HCT116 (cell line): ENCODE data around the gene LRRTM4. TPM values are rescaled to one million over a fixed set of nuclear protein-coding genes. Genes with fewer than 3 reads are reported as not detected.
"Not testable (repeated sequence)": the region's sequence is repeated elsewhere in the genome, so short reads cannot be mapped to it uniquely, and the experiment has no call there.

Source experiments
- ATAC-seq: fragments of 200-7000 bp; cut with Tn5 transposase; 2 replicates; pipeline ENCODE4 v1.9.1; 2020; ENCODE audit warnings: mild to moderate bottlenecking, moderate library complexity
- BruUV-seq: library from RNA; stranded (reverse); fragments of 400-500 nt; replicated peaks from 2 replicates; lab custom pipeline; 2021; lab: Mats Ljungman, UMichigan
- CTCF ChIA-PET: fragments of 300-600 bp; sonication (Branson Sonifier 250); formaldehyde crosslinking; loops from one replicate; lab custom pipeline; 2021; ENCODE audit warnings: antibody characterized with exemption; lab: Charles Lee
- POLR2A ChIA-PET: fragments of 300-600, 350-600 bp; sonication (Branson Sonifier 250); formaldehyde crosslinking; loops from one replicate; lab custom pipeline; 2021; ENCODE audit warnings: antibody characterized with exemption; lab: Charles Lee
- RAD21 ChIA-PET, 2 experiments: fragments of 300-600 bp; sonication (Branson Sonifier 250); formaldehyde crosslinking; loops; one replicate each; lab custom pipeline; 2023; ENCODE audit warnings: low total read pairs in 2 of 2; ENCODE audit not compliant: uncharacterized antibody in 2 of 2, unreplicated experiment in 2 of 2, low non-redundant PET in 1 of 2; lab: Charles Lee
- DNase-seq: peaks from one replicate; pipeline ENCODE4 v3.0.0-alpha.2; 2010; ENCODE audit warnings: low read depth, low spot score
- H2AFZ ChIP-seq: fragments of 200-600 bp; shearing (Covaris generic), sonication (generic); 2 replicates; pipeline ENCODE4 v1.6.1; 2017; ENCODE audit warnings: low read depth, mixed run types, mixed read lengths, antibody characterized with exemption, low read length; ENCODE audit not compliant: poor library complexity, severe bottlenecking
- H3K27ac ChIP-seq: 2 replicates; pipeline ENCODE4 v1.5.1; 2012; ENCODE audit warnings: low read depth, low read length
- H3K27me3 ChIP-seq: fragments of 200-600 bp; sonication (generic); 2 replicates; pipeline ENCODE4 v1.6.1; 2016; ENCODE audit warnings: mixed run types, low read length, mixed read lengths; ENCODE audit not compliant: insufficient read depth
- H3K36me3 ChIP-seq, 2 experiments: fragments of 200-500 bp in 1 of 2; fragments of 200-600 bp in 1 of 2; sonication (Bioruptor generic) in 1 of 2; sonication (generic) in 1 of 2; 2 replicates each; pipeline versions ENCODE4 v1.5.1 to v1.6.1; 2014 to 2016; ENCODE audit warnings: low read length in 2 of 2, inconsistent platforms in 1 of 2, mixed read lengths in 1 of 2, mixed run types in 1 of 2; ENCODE audit not compliant: insufficient read depth in 2 of 2, control insufficient read depth in 1 of 2
- H3K4me1 ChIP-seq, 2 experiments: fragments of 200-600 bp in 1 of 2; sonication (generic) in 1 of 2; 2 replicates each; pipeline versions ENCODE4 v1.5.1 to v1.6.1; 2012 to 2017; ENCODE audit warnings: low read length in 2 of 2, inconsistent platforms in 1 of 2, mild to moderate bottlenecking in 1 of 2, mixed read lengths in 1 of 2, mixed run types in 1 of 2, moderate library complexity in 1 of 2; ENCODE audit not compliant: insufficient read depth in 2 of 2, control insufficient read depth in 1 of 2
- H3K4me2 ChIP-seq: fragments of 200-600 bp; sonication (generic); 2 replicates; pipeline ENCODE4 v1.6.1; 2017; ENCODE audit warnings: mixed run types, low read length, mixed read lengths
- H3K4me3 ChIP-seq, 2 experiments: fragments of 200-600 bp in 1 of 2; sonication (generic) in 1 of 2; replicated peaks in 1 of 2; 2 replicates each; pipeline ENCODE4 v1.5.1; 2011 to 2016; ENCODE audit warnings: low read length in 2 of 2, control low read depth in 1 of 2, low read depth in 1 of 2, mild to moderate bottlenecking in 1 of 2, mixed read lengths in 1 of 2, mixed run types in 1 of 2
- H3K79me2 ChIP-seq: fragments of 200-600 bp; sonication (generic); 2 replicates; pipeline ENCODE4 v1.6.1; 2017; ENCODE audit warnings: mild to moderate bottlenecking, mixed run types, low read length, moderate library complexity, mixed read lengths; ENCODE audit not compliant: insufficient read depth
- H3K9ac ChIP-seq: fragments of 200-600 bp; sonication (generic); 2 replicates; pipeline ENCODE4 v1.6.1; 2016; ENCODE audit warnings: low read length, mixed read lengths
- H3K9me2 ChIP-seq: fragments of 200-600 bp; sonication (generic), shearing (Covaris generic); 2 replicates; pipeline ENCODE4 v1.6.1; 2017; ENCODE audit warnings: mixed run types, mild to moderate bottlenecking, moderate library complexity; ENCODE audit not compliant: insufficient read depth
- H3K9me3 ChIP-seq, 2 experiments: fragments of 200-500 bp in 1 of 2; fragments of 200-600 bp in 1 of 2; sonication (Bioruptor generic) in 1 of 2; sonication (generic) in 1 of 2; 2 replicates each; pipeline ENCODE4 v1.6.1; 2014 to 2017; ENCODE audit warnings: low read length in 2 of 2, mixed read lengths in 2 of 2, inconsistent platforms in 1 of 2, low read depth in 1 of 2, mild to moderate bottlenecking in 1 of 2, mixed run types in 1 of 2, moderate library complexity in 1 of 2; ENCODE audit not compliant: control insufficient read depth in 1 of 2, insufficient read depth in 1 of 2
- H4K20me1 ChIP-seq: fragments of 200-600 bp; sonication (generic), shearing (Covaris generic); 2 replicates; pipeline ENCODE4 v1.6.1; 2017; ENCODE audit warnings: mixed run types, mild to moderate bottlenecking, moderate library complexity; ENCODE audit not compliant: insufficient read depth
- CTCF ChIP-seq, 3 experiments: fragments of 200-600 bp in 1 of 3; sonication (generic) in 1 of 3; IDR thresholded peaks in 2 of 3; conservative IDR thresholded peaks in 1 of 3; 2 replicates each; pipeline ENCODE4 v1.5.1; 2012 to 2017; ENCODE audit warnings: low read depth in 2 of 3, low read length in 2 of 3, antibody characterized with exemption in 1 of 3, borderline replicate concordance in 1 of 3, control low read depth in 1 of 3, mild to moderate bottlenecking in 1 of 3, mixed read lengths in 1 of 3, mixed run types in 1 of 3, moderate library complexity in 1 of 3; ENCODE audit not compliant: insufficient read depth in 1 of 3
- EGR1 ChIP-seq: IDR thresholded peaks from 2 replicates; pipeline ENCODE4 v1.6.1; 2012; ENCODE audit warnings: low read depth
- POLR2A ChIP-seq: IDR thresholded peaks from 2 replicates; pipeline ENCODE4 v1.7.0; 2011; ENCODE audit warnings: borderline replicate concordance; ENCODE audit not compliant: insufficient read depth, insufficient read length; ENCODE audit errors: extremely low read depth
- ZBTB33 ChIP-seq: IDR thresholded peaks from 2 replicates; pipeline ENCODE4 v1.6.1; 2011; ENCODE audit warnings: mild to moderate bottlenecking, low read length, moderate library complexity; ENCODE audit not compliant: insufficient replicate concordance; ENCODE audit errors: extremely low read depth
- intact Hi-C: fragments of 100-400 bp; cut with micrococcal nuclease; formaldehyde crosslinking; loops from 2 replicates; pipeline ENCODE4 v1.10.0; 2022
- total RNA-seq: library from RNA; stranded (reverse); gene quantifications from one replicate; pipeline ENCODE4 v1.2.1, GENCODE V29; 2021; ENCODE audit not compliant: unreplicated experiment

LRRTM4 gene
- total RNA-seq, 1 experiment from 2014 or later, result 0.25 TPM

GRCh38 chr2:77046339-77046738, 475.8 kb downstream of the LRRTM4 start (continued):
- TF ChIP-seq CTCF (IDR thresholded peaks at IDR 0.05 in 2 of 3, conservative IDR thresholded peaks at IDR 0.05 in 1 of 3; ENCODE audit: borderline replicate concordance in 1 of 3, insufficient read depth in 1 of 3, low read depth in 2 of 3, low read length in 2 of 3) (no peak), EGR1 (no peak), POLR2A (no peak), ZBTB33 (no peak)

- H3K27ac ChIP-seq, H3K4me1 ChIP-seq, DNase-seq, intact Hi-C loops, H3K79me2 ChIP-seq, H2AFZ ChIP-seq, RAD21 ChIA-PET, H3K4me3 ChIP-seq, H3K4me2 ChIP-seq, CTCF ChIA-PET, POLR2A ChIA-PET, H4K20me1 ChIP-seq, H3K9me2 ChIP-seq, H3K36me3 ChIP-seq, ATAC-seq, H3K9ac ChIP-seq, H3K27me3 ChIP-seq, BruUV-seq: not testable (repeated sequence)
- H3K9me3 ChIP-seq, result peaks cover 19 to 29% of the 10 kb centered on the region in 2 experiments; a peak in 2 of 4 replicates
These were observed 476.7 kb downstream of the LRRTM4 start for GRCh38 chr2:77045456-77045855.
